Hippocampal formation (tissue), 2 donors: ENCODE measurements around the gene MFSD12.
"Not testable (repeated sequence)": the region's sequence is repeated elsewhere in the genome, so short reads cannot be mapped to it uniquely, and the experiment has no call there.

ENCODE experiments used
- DNase-seq, 2 donors: peaks; one replicate each; lab custom pipeline; 2025; lab: John Stamatoyannopoulos, UW

Gene MFSD12

DNA sequence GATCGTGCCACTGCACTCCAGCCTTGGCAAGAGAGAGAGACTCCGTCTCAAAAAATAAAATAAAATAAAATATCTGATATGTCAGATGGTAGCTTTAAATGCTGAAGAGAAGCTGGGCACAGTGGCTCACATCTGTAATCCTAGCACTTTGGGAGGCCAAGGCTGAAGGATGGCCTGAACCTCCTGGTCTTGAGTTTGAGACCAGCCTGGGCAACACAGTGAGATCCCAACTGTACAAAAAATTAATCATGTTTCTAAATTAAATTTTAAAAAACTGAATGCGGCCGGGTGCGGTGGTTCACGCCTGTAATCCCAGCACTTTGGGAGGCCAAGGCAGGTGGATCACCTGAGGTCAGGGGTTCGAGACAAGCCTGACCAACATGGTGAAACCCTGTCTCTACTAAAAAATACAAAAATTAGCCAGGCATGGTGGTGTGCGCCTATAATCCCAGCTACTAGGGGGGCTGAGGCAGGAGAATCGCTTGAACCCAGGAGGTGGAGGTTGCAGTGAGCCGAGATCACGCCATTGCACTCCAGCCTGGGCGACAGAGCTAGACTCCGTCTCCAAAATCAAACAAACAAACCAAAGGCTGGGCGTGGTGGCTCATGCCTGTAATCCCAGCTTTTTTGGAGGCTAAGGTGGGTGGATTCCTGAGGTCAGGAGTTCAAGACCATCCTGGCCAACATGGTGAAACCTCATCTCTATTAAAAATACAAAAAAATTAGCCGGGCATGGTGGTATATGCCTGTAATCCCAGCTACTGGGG lies 26.8 kb upstream of the MFSD12 start:
- DNase-seq, result not testable (repeated sequence)

DNA sequence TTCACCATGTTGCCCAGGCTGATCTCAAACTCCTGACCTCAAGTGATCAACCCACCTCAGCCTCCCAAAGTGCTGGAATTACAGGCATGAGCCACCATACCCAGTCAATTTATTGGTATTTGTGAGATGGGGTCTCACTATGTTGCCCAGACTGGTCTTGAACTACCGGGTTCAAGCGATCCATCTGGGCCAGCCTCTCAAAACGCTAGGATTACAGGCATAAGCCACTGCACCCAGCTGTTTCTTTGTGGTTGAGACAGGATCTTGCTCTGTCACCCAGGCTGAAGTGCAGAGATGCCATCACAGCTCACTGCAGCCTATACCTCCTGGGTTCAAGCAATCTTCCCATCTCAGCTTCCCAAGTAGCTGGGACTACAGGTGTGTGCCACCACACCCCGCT lies 24.4 kb upstream of the MFSD12 start:
- DNase-seq, result not testable (repeated sequence)

DNA sequence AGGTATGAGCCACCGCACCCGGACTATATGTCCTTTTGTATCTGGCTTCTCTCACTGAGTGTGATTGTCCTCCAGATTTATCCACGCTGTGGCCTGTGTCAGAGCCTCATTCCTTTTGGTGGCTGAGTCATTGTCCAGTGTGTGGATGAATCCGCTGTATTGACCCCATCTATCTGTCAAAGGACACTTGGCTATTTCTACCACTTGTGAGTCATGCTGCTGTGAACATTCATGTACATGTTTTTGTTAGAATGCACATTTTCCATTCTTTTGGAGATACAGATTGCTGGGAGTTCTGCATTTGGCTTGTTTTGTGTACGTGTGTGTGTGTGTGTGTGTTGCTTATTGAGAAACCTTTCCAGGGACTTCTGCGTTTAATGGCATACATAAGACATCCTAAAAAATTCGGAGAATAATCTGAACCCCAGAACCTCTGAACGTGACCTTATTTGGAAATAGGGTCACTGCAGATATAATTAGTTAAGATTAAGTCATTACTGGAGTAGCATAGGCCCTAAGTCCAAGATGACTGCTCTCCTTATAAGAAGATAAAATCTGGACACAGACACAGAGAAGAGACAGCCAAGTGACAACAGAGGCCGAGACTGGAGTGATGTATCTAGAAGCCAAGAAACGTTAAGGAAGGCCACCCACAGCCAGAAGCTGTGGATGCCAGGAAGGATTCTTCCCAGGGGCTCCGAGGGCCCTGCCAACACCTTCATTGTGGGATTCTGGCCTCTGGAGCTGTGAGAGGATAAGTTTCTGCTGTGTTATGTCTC lies 23.0 kb upstream of the MFSD12 start:
- no peak for DNase-seq

DNA sequence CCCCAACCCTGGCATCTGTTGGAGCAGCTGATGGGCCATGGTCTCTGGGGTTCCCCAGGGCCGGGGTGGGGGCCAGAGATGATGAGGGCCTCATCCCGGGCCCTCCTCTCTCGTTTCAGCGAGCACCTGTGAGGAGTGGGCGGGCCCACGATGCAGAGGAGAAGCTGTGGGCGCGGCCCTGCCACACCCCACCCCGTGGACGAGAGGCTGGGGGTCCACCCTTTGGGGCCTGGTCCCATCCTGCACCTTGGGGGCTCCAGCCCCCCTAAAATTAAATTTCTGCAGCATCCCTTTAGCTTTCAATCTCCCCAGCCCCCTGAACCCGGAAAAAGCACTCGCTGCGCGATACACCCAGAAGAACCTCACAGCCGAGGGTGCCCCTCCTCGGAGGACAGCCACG lies 21.0 kb upstream of the MFSD12 start:
- no peak for DNase-seq

DNA sequence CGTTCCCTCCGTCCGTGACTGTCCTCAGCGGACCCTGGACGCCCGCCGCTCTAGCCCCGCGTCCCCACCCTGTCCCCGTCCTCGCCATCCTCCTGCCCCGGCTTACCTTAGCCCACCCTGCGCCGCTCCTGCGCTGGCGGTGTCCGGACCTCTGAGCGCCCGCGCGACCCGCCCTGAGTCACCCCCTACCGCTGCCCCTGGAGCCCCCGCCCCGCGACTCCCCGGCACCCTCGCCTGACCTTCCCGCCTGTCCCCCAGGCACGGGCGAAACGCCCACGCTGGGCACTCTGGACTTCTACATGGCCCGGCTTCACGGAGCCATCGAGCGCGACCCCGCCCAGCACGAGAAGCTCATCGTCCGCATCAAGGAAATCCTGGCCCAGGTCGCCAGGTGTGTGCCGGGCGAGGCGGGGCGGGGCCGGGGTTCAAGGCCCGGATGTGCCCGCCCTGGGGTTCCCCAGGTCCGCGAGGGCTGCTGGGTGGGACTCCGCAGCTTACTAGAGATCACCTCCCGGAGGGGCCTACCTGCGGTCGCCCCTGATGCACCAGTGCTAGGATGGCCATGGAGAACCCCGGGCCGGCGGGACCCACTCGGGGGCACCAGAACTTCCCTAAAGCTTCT lies 20.4 kb upstream of the MFSD12 start:
- no peak for DNase-seq

DNA sequence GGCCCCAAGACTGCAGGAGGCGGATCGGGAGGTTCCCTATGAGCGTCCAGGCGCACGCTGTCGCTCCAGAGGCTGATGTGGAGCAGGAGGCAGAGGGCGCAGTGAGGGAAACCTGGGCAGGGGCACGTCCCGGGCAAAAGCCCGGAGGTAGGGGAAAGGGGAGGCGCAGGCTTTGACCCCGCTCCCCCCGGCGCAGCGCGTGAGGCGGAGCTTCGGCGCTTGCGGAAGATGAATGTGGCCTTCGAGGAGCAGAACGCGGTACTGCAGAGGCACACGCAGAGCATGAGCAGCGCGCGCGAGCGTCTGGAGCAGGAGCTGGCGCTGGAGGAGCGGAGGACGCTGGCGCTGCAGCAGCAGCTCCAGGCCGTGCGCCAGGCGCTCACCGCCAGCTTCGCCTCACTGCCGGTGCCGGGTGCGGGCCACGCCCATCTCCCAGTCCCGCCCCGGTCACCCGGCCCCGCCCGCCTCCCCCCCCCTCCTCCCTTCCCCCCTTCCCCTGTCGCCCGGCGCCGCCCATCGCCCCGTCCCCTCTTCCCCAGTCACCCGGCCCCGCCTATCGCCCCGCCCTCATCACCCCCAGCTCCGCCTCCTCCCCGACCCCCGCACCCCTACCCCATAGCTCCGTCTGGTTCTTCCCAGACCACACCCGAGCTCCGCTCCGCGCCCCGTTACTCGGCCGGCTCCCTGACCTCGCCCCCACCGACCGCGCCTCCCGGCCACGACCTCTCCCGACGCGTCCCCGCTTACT lies 19.5 kb upstream of the MFSD12 start:
- DNase-seq, result peak; percentile 23 to 33

DNA sequence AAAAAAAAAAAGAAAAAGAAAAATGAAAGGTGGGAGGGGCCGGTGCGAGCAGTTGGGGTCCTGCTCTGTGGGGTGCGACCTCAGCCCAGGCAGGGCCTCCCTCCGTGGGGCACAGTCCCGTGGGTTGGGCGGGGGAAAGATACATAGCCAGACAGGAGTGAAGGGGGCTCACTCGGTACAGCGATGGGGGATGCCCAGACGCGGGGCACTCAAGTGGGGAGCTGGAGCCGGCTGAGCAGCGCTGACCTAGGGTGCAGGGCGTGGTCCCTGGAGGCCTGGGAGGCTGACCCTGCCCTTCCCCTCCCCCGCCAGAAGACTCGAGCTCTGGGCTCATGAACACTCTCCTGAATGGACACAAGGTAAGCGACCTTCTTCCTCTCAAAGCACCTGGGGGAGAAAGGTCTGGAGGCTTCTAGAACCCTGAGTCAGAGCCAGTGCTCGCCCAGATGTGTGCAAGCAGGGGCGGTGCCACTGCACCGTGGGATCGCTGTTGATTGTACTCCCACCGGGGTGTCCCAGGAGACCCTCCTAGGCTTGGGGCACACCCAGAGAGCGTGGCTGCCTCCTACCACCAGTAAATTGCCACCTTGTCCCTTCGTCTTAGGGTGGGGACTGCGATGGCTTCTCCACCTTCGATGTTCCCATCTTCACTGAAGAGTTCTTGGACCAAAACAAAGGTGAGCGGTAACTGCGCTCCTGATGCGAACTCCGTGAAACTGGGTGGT lies 18.7 kb upstream of the MFSD12 start:
- DNase-seq, result no peak

DNA sequence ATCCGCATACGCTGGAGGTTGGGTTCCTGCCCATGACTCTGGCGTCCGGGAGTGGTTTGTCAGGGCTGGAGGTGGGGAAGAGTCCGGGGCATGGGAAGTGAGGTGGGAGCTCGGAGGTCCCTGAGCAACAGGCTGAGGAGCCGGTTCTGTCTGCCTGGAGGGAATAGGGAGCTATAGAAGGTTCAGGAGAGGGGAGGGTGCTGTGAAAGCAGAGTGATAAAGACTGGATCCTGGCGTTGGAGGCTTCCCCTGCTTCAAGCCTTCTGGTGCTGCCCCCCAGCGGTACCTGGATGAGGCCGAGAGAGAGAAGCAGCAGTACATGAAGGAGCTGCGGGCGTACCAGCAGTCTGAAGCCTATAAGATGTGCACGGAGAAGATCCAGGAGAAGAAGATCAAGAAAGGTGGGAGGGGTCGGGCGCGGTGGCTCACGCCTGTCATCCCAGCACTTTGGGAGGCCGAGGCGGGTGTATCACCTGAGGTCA lies 17.9 kb upstream of the MFSD12 start:
- no peak for DNase-seq

DNA sequence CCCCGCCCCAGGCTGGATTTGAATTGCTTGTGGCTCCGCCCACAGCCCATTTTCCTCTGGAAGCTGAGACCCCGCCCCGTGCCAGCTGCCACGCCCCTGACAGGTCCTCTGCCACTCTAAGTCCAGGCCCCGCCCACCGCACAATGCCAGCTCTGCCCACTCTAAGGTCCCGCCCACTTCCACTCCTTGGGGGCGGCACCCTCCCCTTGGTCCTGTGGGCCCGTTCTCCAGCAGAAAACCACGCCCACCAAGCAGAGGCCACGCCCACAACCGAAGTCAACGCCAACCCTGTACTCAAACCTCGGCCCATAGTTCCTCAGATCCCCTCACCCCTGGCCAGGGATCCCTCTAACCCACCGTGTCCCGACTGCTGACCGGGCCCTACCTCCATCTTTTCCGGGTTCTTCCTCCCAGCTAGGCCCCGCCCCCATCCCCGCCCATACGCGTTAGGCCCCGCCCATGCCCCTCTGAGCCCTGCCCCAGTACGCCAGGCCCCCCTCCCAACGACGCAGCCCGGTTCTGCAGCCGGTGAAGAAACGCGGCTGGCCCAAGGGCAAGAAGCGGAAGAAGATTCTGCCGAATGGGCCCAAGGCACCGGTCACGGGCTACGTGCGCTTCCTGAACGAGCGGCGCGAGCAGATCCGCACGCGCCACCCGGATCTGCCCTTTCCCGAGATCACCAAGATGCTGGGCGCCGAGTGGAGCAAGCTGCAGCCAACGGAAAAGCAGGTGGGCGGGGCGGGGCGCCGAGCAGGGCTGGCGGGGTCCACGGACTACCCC lies 16.7 kb upstream of the MFSD12 start:
- DNase-seq, result peak; percentile 29 to 56

DNA sequence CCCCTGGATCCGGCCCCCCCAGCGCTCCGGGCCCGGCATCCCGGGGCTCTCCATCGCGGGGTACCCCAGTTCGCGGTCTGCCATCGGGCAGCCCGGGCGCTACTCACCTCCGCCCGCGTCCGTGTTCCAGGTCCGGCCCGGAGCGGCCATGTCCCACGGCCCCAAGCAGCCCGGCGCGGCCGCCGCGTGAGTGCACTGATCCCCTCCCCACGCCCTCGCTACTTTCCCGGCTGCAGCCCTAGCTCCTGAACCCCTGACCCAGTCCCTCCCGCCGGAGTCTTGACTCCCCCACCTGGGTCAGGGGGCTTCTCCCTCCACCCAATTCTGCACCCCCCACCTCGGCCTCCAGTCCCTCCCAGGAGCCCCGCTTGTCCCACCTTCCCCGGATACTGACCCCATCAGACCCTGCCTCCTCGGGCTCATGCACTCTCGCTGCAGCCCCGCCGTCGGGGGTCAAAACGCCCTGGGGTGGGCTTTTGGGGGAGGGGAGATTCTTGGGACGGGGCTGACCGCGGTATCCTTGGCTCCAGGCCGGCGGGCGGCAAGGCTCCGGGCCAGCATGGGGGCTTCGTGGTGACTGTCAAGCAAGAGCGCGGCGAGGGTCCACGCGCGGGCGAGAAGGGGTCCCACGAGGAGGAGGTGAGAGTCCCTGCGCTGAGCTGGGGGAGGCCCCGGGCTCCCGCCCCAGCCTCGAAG lies 15.9 kb upstream of the MFSD12 start:
- no peak for DNase-seq

DNA sequence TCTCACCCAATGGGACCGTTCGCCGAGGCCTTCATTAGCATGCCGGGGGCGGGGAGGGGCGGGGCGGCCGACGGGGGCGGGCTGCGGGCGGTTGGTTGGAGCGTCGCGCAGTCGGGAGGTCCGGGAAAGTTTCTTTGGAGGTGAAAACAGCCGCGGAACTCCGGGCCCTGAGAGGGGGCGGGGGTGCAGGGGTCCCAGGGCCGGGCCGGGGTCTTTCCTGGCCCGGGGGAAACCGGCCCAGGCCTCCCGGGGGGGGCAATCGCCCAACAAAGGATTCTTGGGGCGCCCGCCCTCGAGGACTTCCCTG lies 15.4 kb upstream of the MFSD12 start, which contains the start of gene HMG20B:
Gene HMG20B (plus strand): TSS at position 90 of the 307 bp plus-strand sequence. CDS start 366 bp downstream, outside the sequence.
- DNase-seq, result no peak

DNA sequence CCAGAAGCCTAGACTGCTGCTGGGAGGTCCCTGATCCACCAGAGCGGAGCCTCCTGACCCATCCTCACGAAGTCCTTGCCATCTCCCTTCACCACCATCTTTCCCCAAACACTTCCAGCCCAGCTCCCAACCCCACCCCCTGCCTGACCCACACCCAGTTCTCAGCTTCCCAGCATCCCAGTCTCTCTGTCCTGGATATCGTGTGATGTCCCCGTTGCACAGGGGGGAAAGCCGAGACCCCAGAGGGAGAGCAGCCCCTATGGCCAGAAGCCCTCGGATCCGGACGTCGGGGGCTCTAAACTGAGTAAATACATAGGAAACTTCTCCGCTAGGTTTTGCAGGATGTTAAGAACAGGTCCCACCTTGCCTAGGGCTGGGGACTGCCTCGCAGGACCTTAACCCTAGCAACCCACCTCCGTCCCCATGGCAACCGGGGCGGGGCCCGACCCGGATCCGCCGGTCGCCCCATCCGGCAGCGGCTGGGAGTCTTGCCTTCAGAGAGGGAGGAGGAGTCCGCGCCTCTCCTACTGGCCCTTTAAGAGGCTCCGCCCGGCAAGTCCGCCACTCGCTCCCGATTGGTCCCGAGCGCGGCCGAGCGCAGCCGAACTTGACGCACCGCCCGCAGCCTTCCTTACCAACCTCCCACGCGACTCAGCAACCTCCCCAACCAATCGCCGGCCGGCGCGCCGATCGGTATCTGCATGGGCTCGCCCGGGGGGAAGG lies 14.9 kb upstream of the MFSD12 start:
- DNase-seq, result peak; percentile 99 to 100

DNA sequence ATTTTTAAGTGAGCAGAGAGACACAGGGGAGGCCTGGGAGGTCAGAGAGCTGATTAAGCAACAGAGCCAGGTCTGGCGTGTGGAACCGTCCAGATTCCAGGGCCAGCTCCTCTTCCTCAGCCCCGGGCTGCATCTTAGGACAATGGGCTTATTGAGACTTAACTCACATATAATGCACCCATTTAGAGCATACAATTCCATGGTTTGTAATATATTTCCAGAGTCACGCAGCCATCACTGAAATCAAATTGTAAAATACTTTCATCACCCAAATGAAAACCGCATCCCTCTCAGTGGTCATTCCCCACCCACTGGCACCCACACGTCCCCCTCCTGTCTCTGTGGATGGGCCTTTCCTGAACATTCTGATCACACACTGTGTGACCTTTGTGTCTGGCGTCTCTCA lies 13.2 kb upstream of the MFSD12 start:
- DNase-seq, result peak; percentile 66 to 74

DNA sequence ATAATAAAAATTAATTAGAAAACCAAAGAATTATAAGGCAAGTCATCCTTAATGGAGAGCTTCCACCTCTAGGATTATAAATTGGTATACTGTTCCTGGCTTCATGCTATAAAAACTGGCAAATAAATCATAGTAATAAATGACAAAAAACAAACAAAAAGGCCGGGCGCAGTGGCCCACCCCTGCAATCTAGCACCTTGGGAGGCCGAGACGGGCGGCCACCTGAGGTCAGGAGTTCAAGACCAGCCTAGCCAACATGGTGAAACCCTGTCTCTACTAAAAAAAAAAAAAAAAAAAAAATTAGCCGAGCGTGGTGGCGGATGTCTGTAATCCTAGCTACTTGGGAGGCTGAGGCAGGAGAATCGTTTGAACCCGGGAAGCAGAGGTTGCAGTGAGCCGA lies 12.7 kb upstream of the MFSD12 start:
- not testable (repeated sequence) for DNase-seq

DNA sequence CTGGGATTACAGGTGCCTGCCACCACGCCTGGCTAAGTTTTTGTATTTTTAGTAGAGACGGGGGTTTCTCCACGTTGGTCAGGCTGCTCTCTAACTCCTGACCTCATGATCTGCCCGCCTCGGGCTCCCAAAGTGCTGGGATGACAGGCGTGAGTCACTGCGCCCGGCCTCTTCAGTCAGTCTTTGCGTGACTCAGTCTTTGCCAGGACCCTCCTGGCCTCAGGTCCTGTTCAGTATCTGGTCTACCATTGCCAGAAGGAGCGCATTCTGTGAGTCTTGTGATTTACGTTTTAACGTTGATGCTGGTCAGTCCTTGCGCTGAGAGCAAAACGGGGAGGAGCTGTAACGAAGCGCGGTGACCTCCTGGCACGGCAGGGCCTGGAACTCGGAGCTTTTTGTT lies 7.8 kb upstream of the MFSD12 start:
- no peak for DNase-seq

DNA sequence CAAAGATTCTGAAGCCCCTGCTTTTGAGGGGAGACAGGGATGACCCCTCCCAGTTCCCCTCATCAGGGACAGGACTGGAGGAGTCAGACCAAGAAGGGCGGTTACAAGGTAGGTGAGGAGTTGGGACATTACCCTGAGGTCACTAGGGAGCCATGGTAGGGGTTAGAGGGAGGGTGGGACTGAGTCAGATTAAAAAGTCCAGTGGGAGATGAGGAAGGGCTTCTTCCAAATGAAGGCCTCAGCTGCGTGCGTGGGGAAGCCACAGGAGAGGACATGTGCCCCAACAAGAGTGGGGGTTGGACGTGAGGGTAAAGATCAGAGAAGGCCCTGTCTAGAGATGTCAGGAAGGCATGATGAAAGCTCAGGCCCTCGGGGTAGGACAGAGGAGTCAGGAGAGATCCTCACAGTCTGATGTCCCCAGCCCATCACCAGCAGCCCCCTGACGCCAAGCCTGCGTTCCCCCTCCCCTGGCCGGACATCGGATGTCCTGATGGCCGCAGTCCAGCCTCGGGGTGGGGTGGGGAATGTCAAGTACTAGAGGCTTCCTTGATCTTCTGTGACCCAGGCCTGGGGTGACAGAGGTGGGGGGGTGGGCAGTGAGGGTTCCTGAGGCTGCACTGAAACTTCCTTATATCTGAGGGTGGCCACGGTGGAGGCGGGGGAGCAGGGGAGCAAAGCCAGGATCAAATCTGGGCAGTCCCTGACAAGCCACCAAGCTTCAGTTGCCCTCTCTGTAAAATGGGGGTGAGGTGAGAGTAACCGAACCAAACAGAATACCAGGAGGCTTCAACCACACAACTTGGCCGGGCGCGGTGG lies 6.5 kb upstream of the MFSD12 start:
- DNase-seq, result no peak

DNA sequence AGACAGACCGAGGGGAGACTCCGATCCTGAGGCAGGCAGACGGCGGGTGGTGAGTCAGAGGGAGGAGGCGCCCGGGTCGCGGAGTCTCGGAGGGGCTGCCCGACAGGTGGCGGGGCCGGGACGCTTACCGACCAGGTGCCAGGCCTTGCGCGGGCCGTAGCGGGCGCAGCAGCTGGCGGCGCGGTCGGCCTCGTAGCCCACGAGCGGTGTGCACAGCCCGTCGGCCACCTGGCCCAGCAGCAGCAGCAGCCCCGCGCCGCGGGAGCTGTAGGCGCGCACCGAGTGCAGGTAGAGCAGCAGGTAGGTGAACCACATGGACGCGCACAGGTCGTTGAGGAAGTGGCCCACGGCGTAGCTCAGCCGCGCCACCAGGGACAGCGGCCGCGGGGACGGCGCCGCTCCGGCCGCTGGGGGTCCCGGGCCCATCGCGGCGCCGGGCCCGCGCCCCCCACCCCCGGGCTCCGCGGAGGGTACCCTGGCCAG lies 367 bp downstream of the MFSD12 start:
- no peak for DNase-seq

DNA sequence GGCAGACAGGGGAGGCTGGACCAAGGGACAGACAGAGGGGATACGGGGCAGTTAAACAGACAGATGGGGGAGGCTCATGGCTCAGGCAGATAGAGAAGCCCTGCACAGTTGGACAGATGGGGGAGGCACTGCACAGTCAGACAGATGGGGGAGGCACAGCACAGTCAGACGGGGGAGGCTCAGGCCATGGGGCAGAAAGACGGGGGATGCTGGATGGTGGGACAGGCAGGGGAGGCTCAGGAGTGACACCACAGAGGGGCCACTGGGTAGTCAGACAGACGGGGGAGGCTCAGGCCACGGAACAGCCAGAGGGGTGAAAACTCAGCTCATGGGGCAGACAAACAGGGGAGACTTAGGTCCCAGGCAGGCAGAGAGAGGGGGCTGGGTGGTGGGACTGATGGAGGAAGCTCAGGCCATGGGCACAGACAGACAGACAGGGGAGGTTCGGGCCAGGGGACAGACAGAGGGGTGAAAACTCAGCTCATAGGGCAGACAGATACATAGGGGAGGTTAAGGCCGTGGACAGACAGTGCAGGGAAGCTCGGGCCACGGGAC lies 886 bp downstream of the MFSD12 start:
- no peak for DNase-seq
